CD4-positive, CD25-positive, alpha-beta regulatory T cell (primary cell): ENCODE results near the gene RAB27B. TPM values are rescaled to one million over a fixed set of nuclear protein-coding genes. Genes with fewer than 3 reads are reported as not detected.

Experiments used
- ATAC-seq, 2 donors: fragments of 150-1000 bp; cut with Tn5 transposase; one replicate each; pipeline ENCODE4 v1.10.0; 2021; ENCODE audit warnings: low read depth in 2 of 2, moderate number of reproducible peaks in 2 of 2, moderate library complexity in 1 of 2
- DNase-seq, 3 donors: peaks; one replicate each; pipeline versions ENCODE4 v3.0.0 to v3.0.0-alpha.2; 2012 to 2022; ENCODE audit warnings: mixed read lengths in 1 of 3
- H3K27ac ChIP-seq: one replicate; pipeline ENCODE4 v1.7.0; 2013; ENCODE audit warnings: mild to moderate bottlenecking, low read length; ENCODE audit not compliant: insufficient read depth, poor library complexity, severe bottlenecking
- H3K27me3 ChIP-seq: one replicate; pipeline ENCODE4 v1.7.0; 2013; ENCODE audit warnings: low read length; ENCODE audit not compliant: control insufficient read depth, insufficient read depth
- H3K36me3 ChIP-seq: one replicate; pipeline ENCODE4 v1.7.0; 2013; ENCODE audit warnings: mild to moderate bottlenecking, low read length, moderate library complexity; ENCODE audit not compliant: control insufficient read depth, insufficient read depth
- H3K4me1 ChIP-seq: 2 replicates; pipeline ENCODE4 v1.7.0; 2013; ENCODE audit warnings: mild to moderate bottlenecking, low read length; ENCODE audit not compliant: insufficient read depth, control insufficient read depth, poor library complexity, severe bottlenecking
- H3K4me3 ChIP-seq: one replicate; pipeline ENCODE4 v1.7.0; 2013; ENCODE audit warnings: low read depth, mild to moderate bottlenecking, low read length, moderate library complexity
- H3K9me3 ChIP-seq, 2 experiments: 1 replicate in 1 of 2; 2 replicates in 1 of 2; pipeline ENCODE4 v1.7.0; 2013; ENCODE audit warnings: low read length in 2 of 2, mild to moderate bottlenecking in 1 of 2, moderate library complexity in 1 of 2; ENCODE audit not compliant: control insufficient read depth in 2 of 2
- H3K27ac Mint-ChIP-seq, 3 donors: one replicate each; pipeline ENCODE4 v1.8.0; 2020 to 2022; ENCODE audit warnings: mild to moderate bottlenecking in 3 of 3, mixed read lengths in 3 of 3, moderate library complexity in 2 of 3
- H3K27me3 Mint-ChIP-seq: one replicate; pipeline ENCODE4 v1.8.0; 2022; ENCODE audit warnings: mild to moderate bottlenecking, mixed read lengths
- H3K36me3 Mint-ChIP-seq: one replicate; pipeline ENCODE4 v1.8.0; 2020; ENCODE audit warnings: mixed read lengths
- H3K4me1 Mint-ChIP-seq, 4 donors: one replicate each; pipeline ENCODE4 v1.8.0; 2020 to 2022; ENCODE audit warnings: mixed read lengths in 4 of 4, mild to moderate bottlenecking in 1 of 4
- H3K4me3 Mint-ChIP-seq, 4 donors: one replicate each; pipeline ENCODE4 v1.8.0; 2020 to 2022; ENCODE audit warnings: mild to moderate bottlenecking in 4 of 4, mixed read lengths in 4 of 4, moderate library complexity in 3 of 4
- H3K9me3 Mint-ChIP-seq, 7 donors: one replicate each; pipeline ENCODE4 v1.8.0; 2020 to 2022; ENCODE audit warnings: mixed read lengths in 7 of 7, mild to moderate bottlenecking in 3 of 7, moderate library complexity in 2 of 7
- polyA plus RNA-seq, 4 donors: library from polyadenylated mRNA; unstranded; fragments of 300-500 nt; fragmentation: Illumina TruSeq; gene quantifications; one replicate each; pipeline ENCODE4 v1.2.3, GENCODE V29; 2021
- total RNA-seq: library from RNA; stranded (reverse); gene quantifications from one replicate; pipeline ENCODE4 v1.2.3, GENCODE V29; 2022

Gene RAB27B
- total and polyA plus RNA-seq, 5 donors from 2014 or later, result 0.22 to 8.5 TPM; not detected in 3

- Mint-ChIP-seq H3K36me3 (no peaks in the 10 kb centered on the region), H3K9me3 (peaks cover 0 to 3% (median 0%) of the 10 kb centered on the region in 7 donors), H3K4me3 (no peak overlapping the region), H3K27ac (no peak overlapping the region), H3K4me1 (no peaks in the 10 kb centered on the region), H3K27me3 (no peaks in the 10 kb centered on the region)
- ATAC-seq (no peak), DNase-seq (no peak)
- Histone ChIP-seq H3K36me3 (no peaks in the 10 kb centered on the region), H3K4me1 (no peaks in the 10 kb centered on the region), H3K4me3 (no peak overlapping the region), H3K9me3 (no peaks in the 10 kb centered on the region), H3K27me3 (no peaks in the 10 kb centered on the region), H3K27ac (no peak overlapping the region)
Observed at GRCh38 chr18:54791657-54792056, 36.6 kb upstream of the RAB27B start.

GRCh38 chr18:54792079-54792478, 36.2 kb upstream of the RAB27B start:
- Mint-ChIP-seq H3K27ac (no peak overlapping the region), H3K4me1 (no peaks in the 10 kb centered on the region), H3K4me3 (no peak overlapping the region), H3K36me3 (no peaks in the 10 kb centered on the region), H3K9me3 (peaks cover 0 to 3% (median 0%) of the 10 kb centered on the region in 7 donors), H3K27me3 (no peaks in the 10 kb centered on the region)
- H3K27me3 ChIP-seq, result no peaks in the 10 kb centered on the region
- ATAC-seq (no peak), DNase-seq (no peak)
- no peaks in the 10 kb centered on the region for H3K9me3 ChIP-seq
- H3K4me3 ChIP-seq, result no peak overlapping the region
- no peak overlapping the region for H3K27ac ChIP-seq
- no peaks in the 10 kb centered on the region for H3K4me1 ChIP-seq
- H3K36me3 ChIP-seq, result no peaks in the 10 kb centered on the region

GRCh38 chr18:54794823-54795222, 33.5 kb upstream of the RAB27B start:
- no peaks in the 10 kb centered on the region for H3K4me1 Mint-ChIP-seq
- peaks cover 0 to 3% (median 0%) of the 10 kb centered on the region in 7 donors for H3K9me3 Mint-ChIP-seq
- H3K27me3 ChIP-seq, result no peaks in the 10 kb centered on the region
- no peaks in the 10 kb centered on the region for H3K27me3 Mint-ChIP-seq
- H3K27ac Mint-ChIP-seq, result no peak overlapping the region
- no peaks in the 10 kb centered on the region for H3K4me1 ChIP-seq
- no peak overlapping the region for H3K4me3 Mint-ChIP-seq
- no peak overlapping the region for H3K4me3 ChIP-seq
- DNase-seq, result no peak
- ATAC-seq, result no peak
- no peaks in the 10 kb centered on the region for H3K36me3 Mint-ChIP-seq
- H3K9me3 ChIP-seq, result no peaks in the 10 kb centered on the region
- no peaks in the 10 kb centered on the region for H3K36me3 ChIP-seq
- no peak overlapping the region for H3K27ac ChIP-seq

GRCh38 chr18:54798186-54798585, 30.1 kb upstream of the RAB27B start:
- Histone ChIP-seq H3K36me3 (no peaks in the 10 kb centered on the region), H3K4me1 (no peaks in the 10 kb centered on the region), H3K4me3 (no peak overlapping the region), H3K9me3 (no peaks in the 10 kb centered on the region), H3K27ac (no peak overlapping the region), H3K27me3 (no peaks in the 10 kb centered on the region)
- H3K9me3 Mint-ChIP-seq, result peaks cover 0 to 3% (median 0%) of the 10 kb centered on the region in 7 donors
- H3K4me3 Mint-ChIP-seq, result no peak overlapping the region
- no peak overlapping the region for H3K27ac Mint-ChIP-seq
- H3K36me3 Mint-ChIP-seq, result no peaks in the 10 kb centered on the region
- ATAC-seq (no peak), DNase-seq (no peak)
- no peaks in the 10 kb centered on the region for H3K27me3 Mint-ChIP-seq
- H3K4me1 Mint-ChIP-seq, result no peaks in the 10 kb centered on the region

GRCh38 chr18:54801374-54801773, 26.9 kb upstream of the RAB27B start:
- no peaks in the 10 kb centered on the region for H3K27me3 Mint-ChIP-seq
- ATAC-seq, result no peak
- H3K4me3 Mint-ChIP-seq, result no peak overlapping the region
- no peaks in the 10 kb centered on the region for H3K4me1 ChIP-seq
- no peaks in the 10 kb centered on the region for H3K36me3 Mint-ChIP-seq
- DNase-seq, result no peak
- no peak overlapping the region for H3K4me3 ChIP-seq
- H3K27ac ChIP-seq, result no peak overlapping the region
- no peak overlapping the region for H3K27ac Mint-ChIP-seq
- H3K9me3 Mint-ChIP-seq, result peaks cover 0 to 3% (median 0%) of the 10 kb centered on the region in 7 donors
- H3K27me3 ChIP-seq, result no peaks in the 10 kb centered on the region
- no peaks in the 10 kb centered on the region for H3K9me3 ChIP-seq
- no peaks in the 10 kb centered on the region for H3K36me3 ChIP-seq
- H3K4me1 Mint-ChIP-seq, result no peaks in the 10 kb centered on the region

- Histone ChIP-seq H3K27me3 (no peaks in the 10 kb centered on the region), H3K36me3 (no peaks in the 10 kb centered on the region), H3K4me1 (no peaks in the 10 kb centered on the region), H3K4me3 (no peak overlapping the region), H3K27ac (no peak overlapping the region), H3K9me3 (no peaks in the 10 kb centered on the region)
- ATAC-seq, result no peak
- H3K27ac Mint-ChIP-seq, result no peak overlapping the region
- no peaks in the 10 kb centered on the region for H3K4me1 Mint-ChIP-seq
- no peaks in the 10 kb centered on the region for H3K36me3 Mint-ChIP-seq
- no peak for DNase-seq
- peaks cover 0 to 3% (median 0%) of the 10 kb centered on the region in 7 donors for H3K9me3 Mint-ChIP-seq
- no peak overlapping the region for H3K4me3 Mint-ChIP-seq
- H3K27me3 Mint-ChIP-seq, result no peaks in the 10 kb centered on the region
Observed at GRCh38 chr18:54802178-54802577, 26.1 kb upstream of the RAB27B start.

- Histone ChIP-seq H3K4me3 (no peak overlapping the region), H3K4me1 (no peaks in the 10 kb centered on the region), H3K36me3 (no peaks in the 10 kb centered on the region), H3K9me3 (no peaks in the 10 kb centered on the region), H3K27me3 (no peaks in the 10 kb centered on the region), H3K27ac (no peak overlapping the region)
- Mint-ChIP-seq H3K4me1 (no peaks in the 10 kb centered on the region), H3K27ac (no peak overlapping the region), H3K27me3 (no peaks in the 10 kb centered on the region), H3K4me3 (no peak overlapping the region), H3K9me3 (peaks cover 0 to 3% (median 0%) of the 10 kb centered on the region in 7 donors), H3K36me3 (no peaks in the 10 kb centered on the region)
- ATAC-seq, result no peak
- no peak for DNase-seq
Observed at GRCh38 chr18:54802686-54803395, 25.4 kb upstream of the RAB27B start.
